EL (cell line): ENCODE measurements around the gene PFKL.
"Not testable (repeated sequence)": the region's sequence is repeated elsewhere in the genome, so short reads cannot be mapped to it uniquely, and the experiment has no call there.

ENCODE experiments used
- DNase-seq: peaks from one replicate; pipeline ENCODE4 v3.0.0-alpha.2; 2016

The PFKL gene

DNA sequence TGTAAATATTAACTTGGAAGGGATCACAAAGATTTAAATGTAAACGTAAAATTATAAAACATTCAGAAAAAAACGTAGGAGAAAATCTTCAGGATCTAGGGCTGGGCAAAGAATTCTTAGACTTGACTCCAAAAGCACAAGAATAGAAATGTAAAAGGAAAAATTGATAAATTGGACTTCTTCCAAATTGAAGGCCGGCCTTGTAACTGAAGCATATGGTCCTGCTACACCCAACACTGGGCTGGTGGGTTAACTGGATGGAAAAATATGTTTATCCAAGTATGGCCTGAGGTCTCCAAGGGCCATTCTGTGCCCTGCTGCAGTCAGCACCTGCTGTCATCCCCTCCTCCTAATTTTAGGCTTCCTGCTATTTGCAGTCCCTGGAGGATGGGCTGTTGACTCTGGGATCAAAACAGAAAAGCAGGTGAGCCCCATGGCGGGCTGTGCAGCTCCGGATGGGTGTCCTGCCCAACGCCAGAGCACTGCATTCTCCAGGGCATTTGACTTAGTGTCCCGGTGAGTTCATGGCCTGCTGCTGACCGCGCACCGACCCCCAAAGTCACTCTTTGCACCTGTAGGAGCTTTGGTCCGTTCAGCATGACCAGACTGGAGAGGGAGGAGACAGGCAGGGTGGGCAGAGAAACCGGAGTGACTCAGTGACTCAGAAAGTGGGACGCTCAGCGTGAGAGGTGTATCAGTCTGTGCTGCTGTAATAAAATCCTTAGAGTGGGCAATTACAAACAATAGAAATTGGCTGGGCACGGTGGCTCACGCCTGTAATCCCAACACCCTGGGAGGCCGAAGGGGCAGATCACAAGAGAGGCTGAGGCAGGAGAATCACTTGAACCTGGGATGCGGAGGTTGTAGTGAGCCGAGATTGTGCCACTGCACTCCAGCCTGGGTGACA, 20.2 kb upstream of the PFKL start:
- no peak for DNase-seq

- DNase-seq = no peak
These were observed 18.1 kb upstream of the PFKL start for GRCh38 chr21:44281801-44282200.

DNA sequence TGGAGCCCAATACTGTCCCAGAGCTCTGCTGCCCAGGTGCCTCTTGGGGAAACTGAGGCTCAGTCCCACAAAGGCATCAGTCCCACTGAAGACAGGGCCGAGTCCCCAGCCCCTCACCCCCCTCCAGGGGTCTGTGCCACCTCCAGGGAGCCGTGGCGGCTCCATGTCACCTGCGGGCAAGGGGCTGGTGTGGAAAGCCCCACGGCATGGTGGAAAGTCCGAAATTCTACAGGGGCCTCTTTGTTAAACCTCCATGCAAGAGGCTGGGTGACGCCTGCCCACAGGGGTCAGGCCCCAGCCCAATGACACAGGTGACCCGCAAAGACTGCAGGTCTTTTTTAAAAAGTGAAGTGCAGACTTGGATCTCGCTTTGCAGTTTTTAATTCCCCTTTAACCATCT, 17.5 kb upstream of the PFKL start:
- no peak for DNase-seq

DNA sequence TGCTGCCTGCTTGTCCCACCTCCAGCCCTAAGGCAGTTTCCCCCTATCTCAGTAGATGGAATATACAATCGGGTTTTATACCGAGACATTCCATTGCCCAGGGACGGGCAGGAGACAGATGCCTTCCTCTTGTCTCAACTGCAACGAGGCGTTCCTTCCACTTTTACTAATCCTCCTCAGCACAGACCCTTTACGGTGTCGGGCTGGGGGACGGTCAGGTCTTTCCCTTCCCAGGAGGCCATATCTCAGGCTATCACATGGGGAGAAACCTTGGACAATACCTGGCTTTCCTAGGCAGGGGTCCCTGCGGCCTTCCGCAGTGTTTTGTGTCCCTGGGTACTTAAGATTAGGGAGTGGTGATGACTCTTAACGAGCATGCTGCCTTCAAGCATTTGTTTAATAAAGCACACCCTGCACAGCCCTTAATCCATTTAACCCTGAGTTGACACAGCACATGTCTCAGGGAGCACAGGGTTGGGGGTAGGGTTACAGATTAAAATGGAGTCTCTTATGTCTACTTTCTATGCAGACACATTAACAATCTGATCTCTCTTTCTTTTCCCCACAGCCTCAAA, 16.6 kb upstream of the PFKL start:
- not testable (repeated sequence) for DNase-seq

DNA sequence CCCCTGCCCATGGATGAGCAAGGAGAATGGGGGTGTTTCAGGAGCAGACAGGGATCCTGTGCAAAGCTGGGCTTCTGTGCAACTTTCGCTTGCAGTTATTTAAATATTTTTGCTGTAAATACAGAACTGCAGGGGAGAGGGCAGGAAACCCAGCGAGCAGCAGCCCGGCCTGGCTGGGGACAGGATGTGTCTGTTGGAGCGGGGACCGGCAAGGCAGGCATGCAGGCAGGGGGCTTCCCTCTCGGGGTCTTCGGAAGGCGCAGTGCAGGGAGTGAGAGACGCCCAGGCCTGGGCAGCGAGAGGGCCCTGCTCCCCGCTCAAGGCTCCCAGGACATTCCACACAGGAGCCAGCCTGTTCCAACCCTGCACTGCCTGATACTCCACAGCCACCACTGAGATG, 15.9 kb upstream of the PFKL start:
- no peak for DNase-seq

GRCh38 chr21:44285138-44285992, 14.5 kb upstream of the PFKL start, which contains the start of gene AIRE:
Gene AIRE (plus strand): TSS chr21:44285876. CDS start chr21:44286007, 131 bp downstream.
- DNase-seq = peak; percentile 65

DNA sequence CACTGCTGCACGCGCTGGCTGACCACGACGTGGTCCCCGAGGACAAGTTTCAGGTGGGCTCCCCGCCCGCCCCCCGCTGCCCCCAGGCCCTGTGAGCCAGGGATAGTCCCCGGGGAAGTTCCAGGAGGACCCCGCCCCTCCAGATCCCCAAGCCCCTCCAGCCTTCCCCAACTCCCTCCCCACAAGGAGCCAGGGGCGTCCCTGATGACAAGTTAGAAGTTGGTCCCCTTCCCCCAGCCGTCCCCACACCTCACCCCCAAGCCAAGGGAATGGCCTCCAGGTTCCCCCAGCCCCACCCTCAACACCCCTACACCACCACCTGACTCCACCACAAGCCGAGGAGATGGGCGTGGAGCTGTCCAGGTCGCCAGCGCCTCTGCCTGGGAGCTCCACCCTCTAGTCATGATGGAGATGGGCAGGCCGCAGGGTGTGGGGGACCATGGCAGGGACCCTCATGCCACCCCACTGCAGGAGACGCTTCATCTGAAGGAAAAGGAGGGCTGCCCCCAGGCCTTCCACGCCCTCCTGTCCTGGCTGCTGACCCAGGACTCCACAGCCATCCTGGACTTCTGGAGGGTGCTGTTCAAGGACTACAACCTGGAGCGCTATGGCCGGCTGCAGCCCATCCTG, 13.7 kb upstream of the PFKL start:
- no peak for DNase-seq

GRCh38 chr21:44286716-44287632, 12.9 kb upstream of the PFKL start:
- no peak for DNase-seq

DNA sequence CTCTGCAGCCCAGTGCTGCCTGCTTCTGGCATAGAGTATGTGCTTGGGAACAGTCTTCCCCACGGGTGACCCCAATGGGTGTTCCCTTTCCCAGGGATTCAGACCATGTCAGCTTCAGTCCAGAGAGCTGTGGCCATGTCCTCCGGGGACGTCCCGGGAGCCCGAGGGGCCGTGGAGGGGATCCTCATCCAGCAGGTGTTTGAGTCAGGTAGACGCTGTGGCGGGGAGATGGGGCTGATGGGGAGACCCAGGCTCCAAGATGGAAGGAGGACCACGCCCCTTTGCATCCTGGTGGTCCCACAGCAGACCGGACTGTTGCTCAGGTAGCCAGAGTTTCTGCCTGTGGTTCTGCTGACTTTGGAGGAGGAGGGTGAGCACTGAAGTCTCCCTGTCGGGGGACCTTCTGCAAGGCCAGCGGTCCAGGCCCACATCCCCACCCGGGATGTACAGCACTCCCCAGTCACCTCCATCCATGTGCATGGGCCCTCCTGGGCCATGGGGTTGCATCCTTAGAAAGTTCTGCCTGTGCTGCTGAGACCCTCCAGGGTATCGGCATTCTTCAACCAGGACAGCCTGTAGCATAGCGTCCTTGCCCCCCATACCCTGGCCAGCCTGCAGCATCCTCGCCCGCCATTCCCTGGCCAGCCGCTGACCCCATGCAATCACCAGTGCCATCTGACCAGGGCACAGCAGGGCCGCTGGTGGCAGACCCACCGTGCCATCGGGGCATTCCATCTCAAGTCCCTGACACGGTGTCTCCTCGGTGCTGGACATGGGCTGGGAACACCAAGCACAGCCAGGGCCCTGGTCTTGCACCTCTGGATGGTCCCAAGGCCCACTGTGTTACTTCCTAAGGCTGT, 11.4 kb upstream of the PFKL start:
- no peak for DNase-seq

- DNase-seq = no peak
These were observed 10.4 kb upstream of the PFKL start for GRCh38 chr21:44289381-44290010.

DNA sequence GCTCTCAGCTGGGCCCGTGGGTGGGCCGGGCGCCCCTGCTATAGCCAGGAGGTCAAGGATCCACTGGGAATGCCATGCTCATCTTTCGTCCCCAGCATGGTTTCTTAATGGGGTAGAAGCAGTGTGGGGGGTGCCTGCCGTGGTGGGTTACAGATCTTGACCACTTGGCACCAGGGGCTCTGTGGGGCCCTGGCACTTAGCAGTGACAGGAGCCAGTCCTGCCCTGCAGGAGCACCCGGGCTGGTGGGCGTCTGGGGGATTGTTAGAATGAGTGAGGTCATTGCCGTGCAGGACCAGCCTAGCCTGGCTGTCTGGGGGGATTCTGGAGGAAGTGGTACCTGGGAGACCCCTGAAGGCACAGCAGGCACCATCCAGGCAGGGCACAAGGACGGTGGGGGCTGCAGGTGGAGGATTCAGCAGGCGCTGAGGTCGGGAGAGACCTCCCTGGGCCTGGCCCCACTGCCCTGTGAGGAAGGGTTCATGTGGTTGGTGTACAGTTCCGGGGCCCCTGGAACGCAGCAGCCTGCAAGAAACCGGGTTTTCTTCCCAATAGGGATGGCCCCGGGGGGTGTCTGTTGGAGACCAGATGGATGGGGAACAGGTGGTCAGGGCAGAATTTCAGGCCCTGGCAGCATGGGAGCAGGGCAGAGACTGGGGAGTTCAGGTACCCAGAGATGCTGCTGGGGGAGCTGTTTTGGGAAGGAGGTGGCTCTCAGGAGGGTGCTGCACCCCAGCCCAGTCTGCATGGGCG, 9.4 kb upstream of the PFKL start:
- DNase-seq = no peak

DNA sequence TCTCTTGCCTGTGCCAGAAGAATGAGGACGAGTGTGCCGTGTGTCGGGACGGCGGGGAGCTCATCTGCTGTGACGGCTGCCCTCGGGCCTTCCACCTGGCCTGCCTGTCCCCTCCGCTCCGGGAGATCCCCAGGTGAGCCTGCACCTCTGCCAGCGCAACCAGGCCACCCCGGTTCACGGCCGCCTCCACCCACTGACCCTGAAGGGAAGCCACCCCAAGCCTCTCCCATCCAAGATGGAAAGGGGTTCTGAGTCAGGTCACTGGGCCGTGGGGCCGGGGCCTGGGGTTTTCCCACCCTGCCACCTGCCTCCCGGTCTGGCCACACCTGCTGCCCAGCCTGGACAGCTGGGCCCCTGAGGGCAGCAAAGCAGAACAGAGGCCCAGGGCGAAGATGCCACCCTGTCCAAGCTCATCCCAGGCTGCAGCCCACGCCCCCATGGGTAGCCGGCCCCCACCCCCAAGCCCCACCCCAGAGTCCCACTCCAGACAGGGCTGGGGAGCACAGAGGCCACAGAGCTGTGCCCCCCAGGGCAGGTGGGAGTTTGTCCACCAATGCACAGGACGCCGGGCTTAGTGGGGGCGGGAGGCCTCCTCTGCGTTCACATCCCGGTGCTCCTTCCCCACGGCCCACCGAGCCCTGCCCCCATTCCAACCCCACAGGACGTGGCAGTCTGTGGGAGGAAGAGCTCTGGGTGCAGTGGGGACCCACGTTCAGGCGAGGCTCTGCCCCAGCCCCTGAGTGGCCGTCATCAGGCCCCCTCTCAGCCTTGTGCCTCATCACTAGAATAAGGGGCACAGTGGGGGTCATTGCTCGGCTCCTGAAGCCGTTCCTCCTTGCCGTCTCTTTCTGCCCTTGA, 8.5 kb upstream of the PFKL start:
- DNase-seq = no peak

GRCh38 chr21:44291936-44292811, 7.7 kb upstream of the PFKL start:
- DNase-seq = no peak

GRCh38 chr21:44292812-44293195, 7.0 kb upstream of the PFKL start:
- DNase-seq = no peak

GRCh38 chr21:44293551-44294231, 6.2 kb upstream of the PFKL start:
- DNase-seq = no peak

- peak; percentile 53 for DNase-seq
These were observed 5.3 kb upstream of the PFKL start for GRCh38 chr21:44294391-44295162.
